Astrocyte (in vitro differentiated cells and primary cell): ENCODE results near the gene SAE1. TPM values are rescaled to one million over a fixed set of nuclear protein-coding genes. Genes with fewer than 3 reads are reported as not detected.

ENCODE experiments used
- DNase-seq: peaks from one replicate; pipeline ENCODE4 v3.0.0-alpha.2; 2010; ENCODE audit warnings: low read depth
- FAIRE-seq: peaks from 2 replicates; lab custom pipeline; 2011; peaks lifted over from hg19 to GRCh38; lab: Jason Lieb, UNC
- H2AFZ ChIP-seq: 2 replicates; pipeline ENCODE4 v1.6.0; 2012; ENCODE audit warnings: low read depth, low read length, inconsistent platforms
- H3K27ac ChIP-seq: 2 replicates; pipeline ENCODE4 v1.5.1; 2011; ENCODE audit warnings: low read depth, low read length, inconsistent platforms
- H3K27me3 ChIP-seq: 2 replicates; pipeline ENCODE4 v1.6.0; 2011; ENCODE audit warnings: low read length, inconsistent platforms; ENCODE audit not compliant: insufficient read depth
- H3K36me3 ChIP-seq: 2 replicates; pipeline ENCODE4 v1.5.1; 2011; ENCODE audit warnings: low read length, inconsistent platforms; ENCODE audit not compliant: insufficient read depth
- H3K4me1 ChIP-seq: 2 replicates; pipeline ENCODE4 v1.5.1; 2011; ENCODE audit warnings: low read length, inconsistent platforms; ENCODE audit not compliant: insufficient read depth
- H3K4me2 ChIP-seq: 2 replicates; pipeline ENCODE4 v1.6.0; 2012; ENCODE audit warnings: low read length, inconsistent platforms
- H3K4me3 ChIP-seq: 2 replicates; pipeline ENCODE4 v1.5.1; 2011; ENCODE audit warnings: low read depth, mild to moderate bottlenecking, low read length, inconsistent platforms; ENCODE audit not compliant: insufficient read depth
- H3K79me2 ChIP-seq: 2 replicates; pipeline ENCODE4 v1.6.0; 2012; ENCODE audit warnings: mild to moderate bottlenecking, low read length, inconsistent platforms; ENCODE audit not compliant: insufficient read depth
- H3K9ac ChIP-seq: 2 replicates; pipeline ENCODE4 v1.6.0; 2012; ENCODE audit warnings: mild to moderate bottlenecking, low read length, inconsistent platforms
- H3K9me3 ChIP-seq: 2 replicates; pipeline ENCODE4 v1.5.1; 2012; ENCODE audit warnings: low read depth, mild to moderate bottlenecking, low read length, inconsistent platforms; ENCODE audit not compliant: insufficient read depth
- H4K20me1 ChIP-seq: 2 replicates; pipeline ENCODE4 v1.6.0; 2012; ENCODE audit warnings: low read length, inconsistent platforms; ENCODE audit not compliant: insufficient read depth
- H3K27ac Mint-ChIP-seq: one replicate; pipeline ENCODE4 v1.8.0; 2021; ENCODE audit warnings: mild to moderate bottlenecking, mixed read lengths; ENCODE audit not compliant: unreplicated experiment
- H3K27me3 Mint-ChIP-seq: one replicate; pipeline ENCODE4 v1.8.0; 2021; ENCODE audit warnings: low read depth, mixed read lengths; ENCODE audit not compliant: unreplicated experiment
- H3K36me3 Mint-ChIP-seq: one replicate; pipeline ENCODE4 v1.8.0; 2021; ENCODE audit warnings: low read depth, mixed read lengths; ENCODE audit not compliant: unreplicated experiment
- H3K4me1 Mint-ChIP-seq: one replicate; pipeline ENCODE4 v1.8.0; 2021; ENCODE audit warnings: low read depth, mixed read lengths; ENCODE audit not compliant: unreplicated experiment
- H3K4me3 Mint-ChIP-seq: one replicate; pipeline ENCODE4 v1.8.0; 2021; ENCODE audit warnings: mild to moderate bottlenecking, moderate library complexity, mixed read lengths; ENCODE audit not compliant: unreplicated experiment
- H3K9me3 Mint-ChIP-seq: one replicate; pipeline ENCODE4 v1.8.0; 2021; ENCODE audit warnings: mild to moderate bottlenecking, mixed read lengths; ENCODE audit not compliant: unreplicated experiment
- CTCF ChIP-seq: IDR thresholded peaks from 2 replicates; pipeline ENCODE4 v1.5.1; 2011; ENCODE audit warnings: low read depth, mild to moderate bottlenecking, inconsistent platforms, low read length, moderate library complexity; ENCODE audit not compliant: insufficient read depth
- EZH2 ChIP-seq: IDR thresholded peaks from 2 replicates; pipeline ENCODE4 v1.6.1; 2012; ENCODE audit warnings: mild to moderate bottlenecking, low read length, inconsistent platforms; ENCODE audit not compliant: insufficient read depth
- total RNA-seq: library from RNA; stranded (reverse); gene quantifications from 2 replicates; pipeline ENCODE4 v1.2.1, GENCODE V29; 2021

SAE1 gene
- total RNA-seq, 1 donor from 2014 or later, result 133 TPM

GRCh38 chr19:47113850-47114651 lies 16.6 kb upstream of the SAE1 start:
- Histone ChIP-seq H3K36me3 (no peaks in the 10 kb centered on the region), H4K20me1 (peaks cover 11% of the 10 kb centered on the region), H3K4me3 (peak overlapping the region; percentile 90), H3K9me3 (no peaks in the 10 kb centered on the region), H3K27me3 (no peaks in the 10 kb centered on the region), H3K9ac (peak overlapping the region; percentile 100), H3K27ac (peak overlapping the region; percentile 100), H3K4me2 (peak overlapping the region; percentile 98), H3K79me2 (peaks cover 32% of the 10 kb centered on the region), H3K4me1 (peaks cover 17% of the 10 kb centered on the region), H2AFZ (no peak overlapping the region)
- no peaks in the 10 kb centered on the region for H3K9me3 Mint-ChIP-seq
- FAIRE-seq (no peak), DNase-seq (no peak)
- TF ChIP-seq CTCF (no peak), EZH2 (no peak)
- peak overlapping the region; percentile 100 for H3K27ac Mint-ChIP-seq
- H3K4me3 Mint-ChIP-seq, result peak overlapping the region; percentile 95
- H3K36me3 Mint-ChIP-seq, result peaks cover 4% of the 10 kb centered on the region
- peaks cover 17% of the 10 kb centered on the region for H3K4me1 Mint-ChIP-seq
- no peaks in the 10 kb centered on the region for H3K27me3 Mint-ChIP-seq

DNA sequence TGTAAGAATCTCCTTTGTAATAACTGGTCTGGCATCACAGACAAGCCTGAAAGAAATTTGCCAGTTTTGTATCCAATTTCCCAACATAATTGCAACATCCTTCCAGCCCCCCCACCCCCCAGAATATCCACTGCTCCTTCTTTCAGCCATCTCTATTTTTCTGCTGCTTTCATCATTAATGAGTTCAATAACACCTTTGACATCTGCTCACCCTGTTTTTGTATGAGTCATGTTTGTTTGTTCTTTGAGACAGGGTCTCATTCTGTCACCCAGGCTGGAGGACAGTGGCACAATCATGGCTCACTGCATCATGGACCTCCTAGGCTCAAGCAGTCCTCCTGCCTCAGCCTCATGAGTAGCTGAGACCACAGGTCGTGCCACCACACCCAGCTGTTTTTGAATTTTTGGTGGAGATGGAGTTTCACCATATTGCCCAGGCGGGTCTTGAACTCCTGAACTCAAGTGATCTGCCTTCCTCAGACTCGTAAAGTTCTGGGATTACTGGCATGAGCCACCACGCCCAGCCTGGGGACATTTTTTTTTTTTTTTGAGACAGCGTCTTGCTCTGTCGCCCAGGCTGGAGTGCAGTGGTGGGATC lies 10.1 kb upstream of the SAE1 start:
- no peaks in the 10 kb centered on the region for H4K20me1 ChIP-seq
- H3K4me1 ChIP-seq, result peaks cover 11% of the 10 kb centered on the region
- H3K27me3 Mint-ChIP-seq, result no peaks in the 10 kb centered on the region
- H3K4me1 Mint-ChIP-seq, result peaks cover 8% of the 10 kb centered on the region
- no peak overlapping the region for H3K27ac Mint-ChIP-seq
- H3K4me3 Mint-ChIP-seq, result no peak overlapping the region
- no peaks in the 10 kb centered on the region for H3K36me3 Mint-ChIP-seq
- no peaks in the 10 kb centered on the region for H3K36me3 ChIP-seq
- H3K9me3 ChIP-seq, result no peaks in the 10 kb centered on the region
- TF ChIP-seq EZH2 (no peak), CTCF (no peak)
- DNase-seq (no peak), FAIRE-seq (no peak)
- no peak overlapping the region for H2AFZ ChIP-seq
- H3K4me3 ChIP-seq, result no peak overlapping the region
- no peak overlapping the region for H3K27ac ChIP-seq
- no peaks in the 10 kb centered on the region for H3K79me2 ChIP-seq
- no peaks in the 10 kb centered on the region for H3K9me3 Mint-ChIP-seq
- no peak overlapping the region for H3K9ac ChIP-seq
- no peak overlapping the region for H3K4me2 ChIP-seq
- no peaks in the 10 kb centered on the region for H3K27me3 ChIP-seq
